Stimulated activated memory B cell treated with anti-CD40 and anti-IgM and Interleukin-4, amounts not matched to agents 10 μg/mL and 1 μg/mL and 100 μg/mL, for 72 hours (primary cell): ENCODE results near the gene SLC39A7.

Experiments used
- ATAC-seq: fragments of 150-1000 bp; cut with Tn5 transposase; 2 replicates; pipeline ENCODE4 v1.10.0; 2021
- H3K27ac Mint-ChIP-seq: one replicate; pipeline ENCODE4 v1.8.0; 2022; ENCODE audit warnings: mild to moderate bottlenecking, mixed read lengths
- H3K27me3 Mint-ChIP-seq: one replicate; pipeline ENCODE4 v1.8.0; 2022; ENCODE audit warnings: mixed read lengths
- H3K36me3 Mint-ChIP-seq: one replicate; pipeline ENCODE4 v1.8.0; 2022; ENCODE audit warnings: mixed read lengths
- H3K4me1 Mint-ChIP-seq: one replicate; pipeline ENCODE4 v1.8.0; 2022; ENCODE audit warnings: mixed read lengths
- H3K4me3 Mint-ChIP-seq: one replicate; pipeline ENCODE4 v1.8.0; 2022; ENCODE audit warnings: mild to moderate bottlenecking, moderate library complexity, mixed read lengths
- H3K9me3 Mint-ChIP-seq: one replicate; pipeline ENCODE4 v1.8.0; 2022; ENCODE audit warnings: mixed read lengths

The SLC39A7 gene

DNA sequence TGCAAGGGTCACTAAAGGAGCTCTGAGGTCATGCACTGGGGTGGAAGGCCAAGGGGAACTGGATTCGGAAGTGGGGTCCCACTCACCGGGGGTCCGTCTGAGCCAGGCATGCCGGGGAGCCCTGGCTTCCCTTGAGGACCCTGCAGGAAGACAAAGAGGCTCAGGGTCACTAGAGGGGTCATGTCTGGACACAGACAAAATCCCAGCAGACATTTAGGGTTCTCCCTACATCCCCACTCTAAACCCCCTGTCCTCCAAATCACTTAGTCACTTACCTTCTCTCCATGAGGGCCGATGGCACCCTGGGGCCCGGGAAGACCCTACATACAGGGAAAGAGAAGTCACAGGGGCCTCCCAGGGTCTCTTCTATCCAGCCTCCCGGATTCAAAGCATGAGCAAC is 23.8 kb upstream of the SLC39A7 start:
- no peak overlapping the region for H3K4me3 Mint-ChIP-seq
- H3K27me3 Mint-ChIP-seq: peaks cover 63% of the 10 kb centered on the region
- no peak overlapping the region for H3K27ac Mint-ChIP-seq
- peaks cover 7% of the 10 kb centered on the region for H3K4me1 Mint-ChIP-seq
- H3K9me3 Mint-ChIP-seq: no peaks in the 10 kb centered on the region
- no peaks in the 10 kb centered on the region for H3K36me3 Mint-ChIP-seq
- no peak for ATAC-seq

DNA sequence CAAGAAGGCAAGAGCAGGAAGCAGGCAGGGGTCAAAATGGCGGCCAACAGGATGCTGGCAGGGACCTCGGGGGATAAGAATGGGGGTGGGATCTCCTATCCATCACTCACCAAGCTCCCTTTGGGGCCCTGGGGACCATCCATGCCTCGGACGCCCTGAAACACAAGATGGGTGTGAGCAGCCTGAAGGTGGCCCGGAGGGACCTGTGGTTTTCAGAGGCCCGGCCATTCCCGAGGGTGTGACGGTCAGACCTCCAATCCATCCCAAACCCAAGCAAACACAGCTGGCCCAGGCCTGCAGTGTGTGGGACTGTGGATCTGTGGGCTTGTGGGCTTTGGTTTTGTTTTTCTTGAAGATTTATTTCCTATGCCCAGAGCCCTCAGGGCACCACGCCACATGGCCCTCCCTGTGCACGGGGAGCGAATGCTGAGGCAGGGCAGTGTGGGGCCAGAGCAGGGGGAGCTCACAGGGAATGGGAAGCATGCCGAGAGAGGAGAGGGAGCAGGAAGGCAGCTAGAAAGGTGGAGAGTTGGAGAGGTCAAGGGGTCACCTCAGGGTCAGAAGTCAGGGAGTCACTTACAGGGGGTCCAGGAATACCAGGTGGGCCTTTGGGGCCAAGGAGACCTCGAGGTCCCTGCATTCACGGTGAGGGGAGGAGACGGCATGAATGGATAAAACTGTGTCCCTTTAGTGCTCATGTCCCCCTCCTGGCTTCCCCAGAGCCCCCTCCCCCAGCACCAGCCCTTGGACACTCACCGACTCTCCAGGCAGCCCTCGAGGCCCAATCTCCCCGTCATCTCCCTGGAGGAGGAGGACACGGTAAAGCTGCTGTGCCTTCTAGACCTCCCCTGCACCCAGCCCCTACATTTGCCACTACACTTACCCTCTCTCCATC is 22.9 kb upstream of the SLC39A7 start:
- no peak for ATAC-seq
- peaks cover 54% of the 10 kb centered on the region for H3K27me3 Mint-ChIP-seq

GRCh38 chr6:33178755-33179475 is 21.8 kb upstream of the SLC39A7 start:
- H3K4me3 Mint-ChIP-seq: no peak overlapping the region
- peaks cover 12% of the 10 kb centered on the region for H3K36me3 Mint-ChIP-seq
- no peak overlapping the region for H3K27ac Mint-ChIP-seq
- H3K4me1 Mint-ChIP-seq: peaks cover 13% of the 10 kb centered on the region
- H3K27me3 Mint-ChIP-seq: peaks cover 45% of the 10 kb centered on the region
- H3K9me3 Mint-ChIP-seq: peaks cover 10% of the 10 kb centered on the region
- ATAC-seq: no peak

More for the DNA sequence above, 22.9 kb upstream of the SLC39A7 start:
- Mint-ChIP-seq H3K27ac (no peak overlapping the region), H3K9me3 (peaks cover 3% of the 10 kb centered on the region), H3K4me1 (peaks cover 4% of the 10 kb centered on the region), H3K36me3 (peaks cover 3% of the 10 kb centered on the region), H3K4me3 (no peak overlapping the region)

DNA sequence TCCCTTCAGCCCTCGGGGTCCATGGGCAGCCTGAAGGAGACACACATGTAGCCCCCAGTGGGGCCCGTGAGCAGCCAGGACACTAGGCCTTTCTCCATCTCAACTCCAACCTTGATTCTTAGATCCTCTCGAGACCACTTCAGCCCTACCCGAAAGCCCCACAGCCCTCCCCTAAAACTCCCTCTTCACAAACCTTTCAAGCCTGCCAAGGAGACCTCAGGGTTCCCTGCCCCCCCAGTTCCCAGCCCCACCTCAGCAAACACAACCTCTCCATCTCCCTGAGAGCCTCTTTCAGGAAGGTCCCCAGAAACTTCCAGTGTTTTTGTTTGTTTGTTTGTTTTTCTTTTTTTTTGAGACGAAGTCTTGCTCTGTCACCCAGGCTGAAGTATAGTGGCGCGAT is 19.5 kb upstream of the SLC39A7 start:
- peaks cover 20% of the 10 kb centered on the region for H3K36me3 Mint-ChIP-seq
- no peak for ATAC-seq
- H3K27me3 Mint-ChIP-seq: peaks cover 48% of the 10 kb centered on the region
- no peak overlapping the region for H3K27ac Mint-ChIP-seq
- peaks cover 13% of the 10 kb centered on the region for H3K4me1 Mint-ChIP-seq
- peaks cover 13% of the 10 kb centered on the region for H3K9me3 Mint-ChIP-seq
- no peak overlapping the region for H3K4me3 Mint-ChIP-seq

DNA sequence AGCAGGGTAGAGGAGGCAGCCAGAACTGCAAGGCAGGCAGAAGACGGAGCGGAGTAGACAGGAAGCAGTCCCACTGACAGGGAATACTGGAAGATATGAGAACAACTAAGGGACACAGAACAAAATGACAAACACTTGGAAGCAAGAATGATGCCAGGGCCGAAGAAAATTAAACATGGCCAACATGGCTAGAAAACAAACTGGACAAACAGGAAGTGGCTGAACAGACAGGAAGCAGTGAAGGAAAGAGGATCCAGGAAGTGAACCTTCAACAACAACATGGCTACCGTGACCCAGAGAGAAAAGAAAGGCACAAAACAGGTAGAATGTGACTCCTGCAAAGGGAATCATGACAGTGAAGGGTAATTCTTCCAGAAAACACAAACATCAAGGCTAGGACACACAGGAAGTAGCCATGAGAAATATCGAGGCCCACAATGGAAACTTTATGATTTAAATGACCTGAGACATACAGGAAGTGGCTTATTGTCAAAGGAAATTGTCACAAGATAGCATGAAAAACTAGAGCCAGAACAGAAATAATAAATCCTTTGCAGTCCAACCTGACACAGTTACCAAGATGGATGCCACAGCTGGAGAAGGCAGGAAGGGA is 17.5 kb upstream of the SLC39A7 start:
- peaks cover 26% of the 10 kb centered on the region for H3K36me3 Mint-ChIP-seq
- ATAC-seq: no peak
- H3K27ac Mint-ChIP-seq: peak overlapping the region; percentile 82
- peak overlapping the region; percentile 13 for H3K4me3 Mint-ChIP-seq
- peaks cover 16% of the 10 kb centered on the region for H3K9me3 Mint-ChIP-seq
- H3K27me3 Mint-ChIP-seq: peaks cover 43% of the 10 kb centered on the region
- peaks cover 13% of the 10 kb centered on the region for H3K4me1 Mint-ChIP-seq

DNA sequence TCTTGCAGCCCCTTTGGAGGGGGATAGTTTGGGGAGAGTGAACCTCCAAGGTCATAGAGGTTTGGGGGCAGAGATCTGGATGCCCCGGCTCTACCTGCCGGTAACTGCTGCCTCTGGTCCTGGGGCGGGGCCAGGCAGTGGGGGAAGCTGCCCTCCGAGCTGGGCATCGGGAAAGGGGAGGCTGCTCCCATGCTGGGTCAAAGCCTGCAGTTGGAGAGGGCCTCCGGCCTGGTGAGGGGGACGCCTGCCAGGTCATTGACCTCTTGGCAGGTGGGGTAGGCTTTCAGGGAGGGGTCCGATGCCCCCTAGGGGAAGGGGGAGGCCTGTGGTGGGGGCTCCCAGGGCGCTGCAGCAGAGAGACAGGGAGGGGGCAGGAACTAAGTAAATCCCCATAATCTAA is 15.5 kb upstream of the SLC39A7 start:
- ATAC-seq: peak; percentile 31
- H3K36me3 Mint-ChIP-seq: peaks cover 26% of the 10 kb centered on the region
- peaks cover 16% of the 10 kb centered on the region for H3K9me3 Mint-ChIP-seq
- peaks cover 55% of the 10 kb centered on the region for H3K27me3 Mint-ChIP-seq
- no peak overlapping the region for H3K4me3 Mint-ChIP-seq
- H3K4me1 Mint-ChIP-seq: peaks cover 13% of the 10 kb centered on the region
- H3K27ac Mint-ChIP-seq: no peak overlapping the region

DNA sequence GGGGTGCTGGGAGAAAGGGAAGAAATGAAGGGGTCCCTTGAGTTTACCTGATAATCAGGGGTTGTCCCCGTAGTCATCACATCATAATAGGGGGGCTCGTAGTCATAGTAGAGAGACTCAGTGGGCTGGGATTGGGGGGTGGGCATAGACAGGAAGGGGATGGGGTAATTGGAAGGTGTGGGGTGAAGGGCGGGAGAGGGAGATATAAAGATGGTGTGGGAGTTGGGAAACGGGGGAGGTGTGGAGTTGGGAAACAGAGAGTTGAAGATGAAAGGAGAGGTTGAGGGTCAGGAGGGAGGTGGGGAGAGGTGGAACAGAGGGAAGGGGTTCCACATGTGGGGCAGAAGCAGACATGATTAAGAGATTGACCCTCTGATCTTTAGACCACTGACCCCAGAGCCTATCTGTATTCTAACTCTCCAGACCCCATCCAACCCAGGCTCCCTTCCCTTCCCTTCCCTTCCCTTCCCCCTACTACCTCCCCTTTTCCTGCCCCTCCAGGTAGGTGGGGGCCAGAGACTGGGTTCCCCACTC is 14.9 kb upstream of the SLC39A7 start:
- Mint-ChIP-seq H3K27ac (no peak overlapping the region), H3K4me3 (no peak overlapping the region), H3K36me3 (peaks cover 26% of the 10 kb centered on the region), H3K27me3 (peaks cover 60% of the 10 kb centered on the region), H3K4me1 (peaks cover 13% of the 10 kb centered on the region), H3K9me3 (peaks cover 16% of the 10 kb centered on the region)
- no peak for ATAC-seq

DNA sequence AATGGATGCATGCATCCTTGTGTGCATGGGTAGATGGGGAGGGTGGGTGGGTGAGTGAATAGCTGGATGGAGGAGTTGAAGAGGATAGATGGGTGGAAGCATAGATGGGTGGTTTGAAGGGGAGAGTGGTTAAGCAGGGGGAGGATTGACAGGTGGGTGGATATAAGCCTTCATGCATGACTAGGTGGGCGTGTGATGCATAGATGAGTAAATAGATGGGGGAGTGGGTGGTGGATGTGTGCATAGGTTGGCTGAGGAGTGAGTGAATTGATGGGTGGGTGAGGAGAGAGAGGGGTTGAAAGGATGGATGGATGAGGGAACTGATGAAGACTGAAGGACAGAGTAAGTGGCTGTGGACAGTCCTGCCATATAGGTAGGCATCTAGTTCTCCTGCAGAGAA is 12.9 kb upstream of the SLC39A7 start:
- peaks cover 75% of the 10 kb centered on the region for H3K27me3 Mint-ChIP-seq
- peaks cover 13% of the 10 kb centered on the region for H3K9me3 Mint-ChIP-seq
- peaks cover 23% of the 10 kb centered on the region for H3K36me3 Mint-ChIP-seq
- H3K4me1 Mint-ChIP-seq: peaks cover 23% of the 10 kb centered on the region
- ATAC-seq: no peak
- H3K27ac Mint-ChIP-seq: no peak overlapping the region
- no peak overlapping the region for H3K4me3 Mint-ChIP-seq

DNA sequence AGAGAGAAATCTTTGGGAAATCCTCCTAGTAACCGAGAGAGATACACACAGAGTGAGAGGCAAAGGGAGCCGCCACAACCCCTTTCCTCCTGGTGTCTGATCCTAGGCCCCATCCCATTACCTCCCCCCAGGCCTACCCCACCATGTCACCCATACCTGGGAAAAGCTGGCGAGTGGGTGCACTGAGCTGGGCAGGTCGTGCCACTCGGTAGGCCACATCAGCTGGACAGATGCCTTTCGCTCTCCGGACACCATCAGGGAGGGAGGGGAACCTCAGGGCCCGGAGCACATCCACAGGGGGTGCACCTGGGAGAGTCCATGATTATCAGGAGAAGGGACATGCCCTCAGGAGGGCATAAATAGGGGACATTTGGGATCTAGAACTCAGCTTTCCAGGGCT is 11.5 kb upstream of the SLC39A7 start:
- H3K9me3 Mint-ChIP-seq: peaks cover 5% of the 10 kb centered on the region
- ATAC-seq: no peak
- no peak overlapping the region for H3K27ac Mint-ChIP-seq
- peaks cover 15% of the 10 kb centered on the region for H3K4me1 Mint-ChIP-seq
- peaks cover 73% of the 10 kb centered on the region for H3K27me3 Mint-ChIP-seq
- peaks cover 16% of the 10 kb centered on the region for H3K36me3 Mint-ChIP-seq
- no peak overlapping the region for H3K4me3 Mint-ChIP-seq

GRCh38 chr6:33189625-33190448 is 10.8 kb upstream of the SLC39A7 start:
- no peak for ATAC-seq
- peaks cover 3% of the 10 kb centered on the region for H3K9me3 Mint-ChIP-seq
- peaks cover 66% of the 10 kb centered on the region for H3K27me3 Mint-ChIP-seq
- H3K4me3 Mint-ChIP-seq: no peak overlapping the region
- H3K27ac Mint-ChIP-seq: no peak overlapping the region
- H3K4me1 Mint-ChIP-seq: peaks cover 15% of the 10 kb centered on the region
- peaks cover 16% of the 10 kb centered on the region for H3K36me3 Mint-ChIP-seq

GRCh38 chr6:33190504-33191107 is 10.1 kb upstream of the SLC39A7 start:
- H3K36me3 Mint-ChIP-seq: peaks cover 23% of the 10 kb centered on the region
- H3K9me3 Mint-ChIP-seq: peaks cover 3% of the 10 kb centered on the region
- peaks cover 15% of the 10 kb centered on the region for H3K4me1 Mint-ChIP-seq
- peaks cover 58% of the 10 kb centered on the region for H3K27me3 Mint-ChIP-seq
- no peak for ATAC-seq
- H3K27ac Mint-ChIP-seq: no peak overlapping the region
- H3K4me3 Mint-ChIP-seq: no peak overlapping the region

DNA sequence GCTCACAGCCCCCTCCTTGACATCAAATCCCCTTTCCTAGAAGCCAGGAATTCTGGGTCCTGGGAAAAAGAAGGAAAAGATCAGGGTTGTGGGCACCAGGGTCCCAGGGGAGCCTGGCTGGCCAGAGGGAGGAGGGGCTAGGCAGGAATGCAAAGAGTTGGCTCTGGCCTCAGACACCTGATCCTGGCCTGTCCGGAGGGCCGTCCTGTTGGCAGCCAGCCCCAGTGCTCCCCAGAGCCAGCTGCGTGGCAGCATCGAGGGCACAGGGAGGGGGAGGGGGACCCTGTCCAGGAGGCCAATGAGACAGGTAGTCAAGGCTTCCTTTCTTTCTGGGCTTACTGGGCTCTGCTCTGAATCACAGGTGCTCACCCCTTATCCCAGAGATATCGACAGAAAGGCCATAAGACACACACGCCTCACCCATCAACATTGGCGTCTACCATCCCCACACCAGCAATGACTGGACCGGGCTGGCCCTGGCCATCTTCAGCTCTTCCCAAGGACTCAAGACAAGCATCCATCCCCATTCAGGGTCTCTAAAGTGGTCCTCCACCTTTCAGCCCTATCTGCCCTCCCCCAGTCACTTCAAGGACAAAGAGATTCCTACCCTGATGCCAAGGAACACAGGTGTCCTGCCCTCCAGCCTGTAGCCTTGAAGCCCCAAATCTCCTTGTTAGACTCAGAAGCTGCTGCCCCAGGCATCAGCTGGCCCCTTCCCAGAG is 9.1 kb upstream of the SLC39A7 start:
- peaks cover 32% of the 10 kb centered on the region for H3K36me3 Mint-ChIP-seq
- H3K27me3 Mint-ChIP-seq: peaks cover 49% of the 10 kb centered on the region
- H3K4me1 Mint-ChIP-seq: peaks cover 19% of the 10 kb centered on the region
- H3K27ac Mint-ChIP-seq: no peak overlapping the region
- no peak for ATAC-seq
- H3K9me3 Mint-ChIP-seq: peaks cover 3% of the 10 kb centered on the region
- H3K4me3 Mint-ChIP-seq: no peak overlapping the region

GRCh38 chr6:33192105-33192646 is 8.5 kb upstream of the SLC39A7 start, which contains the start of gene COL11A2:
TSS of gene COL11A2 (minus strand) at chr6:33192467. CDS start at chr6:33192240, 227 bp downstream.
- peaks cover 3% of the 10 kb centered on the region for H3K9me3 Mint-ChIP-seq
- peak within 1 kb of the TSS; percentile 66 for H3K4me3 Mint-ChIP-seq
- peaks cover 35% of the 10 kb centered on the region for H3K36me3 Mint-ChIP-seq
- peak; percentile 57 for ATAC-seq
- peaks cover 22% of the 10 kb centered on the region for H3K4me1 Mint-ChIP-seq
- H3K27ac Mint-ChIP-seq: no peak within 1 kb of the TSS
- H3K27me3 Mint-ChIP-seq: peaks cover 45% of the 10 kb centered on the region
